ENCODE data around the gene PDXP.

DNA sequence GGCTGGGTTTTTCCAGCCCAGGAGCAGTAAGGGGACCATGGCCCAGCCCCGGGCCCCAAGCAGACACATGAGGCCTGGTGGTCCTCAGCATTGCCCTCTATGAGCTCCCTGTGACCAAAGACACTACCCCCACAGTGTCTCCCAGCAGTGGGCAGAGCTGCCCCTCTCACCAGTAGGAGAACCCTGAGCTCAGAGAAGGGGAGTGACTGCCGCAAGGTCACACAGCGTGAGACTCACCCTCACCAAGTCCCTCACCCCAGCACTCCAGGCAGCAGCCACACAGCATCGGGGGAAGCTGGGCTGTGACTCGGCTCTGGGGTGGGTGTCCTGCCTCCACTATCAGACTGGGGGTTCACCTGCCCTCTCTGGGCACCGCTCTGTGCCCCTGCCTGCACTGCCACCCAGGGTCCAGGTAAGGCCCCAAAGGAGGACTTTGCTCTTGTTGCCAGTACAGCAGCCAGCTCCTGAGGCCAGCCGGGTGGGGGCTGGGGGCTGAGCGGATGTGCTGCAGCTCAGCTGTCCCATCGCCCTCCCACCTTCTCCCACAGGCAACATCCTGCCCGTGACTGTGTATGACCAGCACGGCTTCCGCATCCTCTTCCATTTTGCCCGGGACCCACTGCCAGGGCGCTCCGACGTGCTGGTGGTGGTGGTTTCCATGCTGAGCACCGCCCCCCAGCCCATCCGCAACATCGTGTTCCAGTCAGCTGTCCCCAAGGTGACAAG, 26.9 kb upstream of the PDXP start:
- TF ChIP-seq EZH2 (IDR thresholded peaks at IDR 0.05; ENCODE audit: low read length): no peak
- TF ChIP-seq, protein P1, sequence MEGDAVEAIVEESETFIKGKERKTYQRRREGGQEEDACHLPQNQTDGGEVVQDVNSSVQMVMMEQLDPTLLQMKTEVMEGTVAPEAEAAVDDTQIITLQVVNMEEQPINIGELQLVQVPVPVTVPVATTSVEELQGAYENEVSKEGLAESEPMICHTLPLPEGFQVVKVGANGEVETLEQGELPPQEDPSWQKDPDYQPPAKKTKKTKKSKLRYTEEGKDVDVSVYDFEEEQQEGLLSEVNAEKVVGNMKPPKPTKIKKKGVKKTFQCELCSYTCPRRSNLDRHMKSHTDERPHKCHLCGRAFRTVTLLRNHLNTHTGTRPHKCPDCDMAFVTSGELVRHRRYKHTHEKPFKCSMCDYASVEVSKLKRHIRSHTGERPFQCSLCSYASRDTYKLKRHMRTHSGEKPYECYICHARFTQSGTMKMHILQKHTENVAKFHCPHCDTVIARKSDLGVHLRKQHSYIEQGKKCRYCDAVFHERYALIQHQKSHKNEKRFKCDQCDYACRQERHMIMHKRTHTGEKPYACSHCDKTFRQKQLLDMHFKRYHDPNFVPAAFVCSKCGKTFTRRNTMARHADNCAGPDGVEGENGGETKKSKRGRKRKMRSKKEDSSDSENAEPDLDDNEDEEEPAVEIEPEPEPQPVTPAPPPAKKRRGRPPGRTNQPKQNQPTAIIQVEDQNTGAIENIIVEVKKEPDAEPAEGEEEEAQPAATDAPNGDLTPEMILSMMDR (optimal IDR thresholded peaks at IDR 0.05 in 1 of 3, IDR thresholded peaks at IDR 0.05 in 1 of 3, conservative IDR thresholded peaks at IDR 0.05 in 1 of 3; ENCODE audit: extremely low read depth in 1 of 3, insufficient read depth in 2 of 3, low read length in 3 of 3): no peak

Data from keratinocyte (primary cell).